ENCODE results near the gene PDGFRB. TPM values are rescaled to one million over a fixed set of nuclear protein-coding genes. Genes with fewer than 3 reads are reported as not detected.

PDGFRB gene
- total RNA-seq, 1 donor from 2014 or later = 2.3 TPM

- Mint-ChIP-seq H3K4me3 (ENCODE audit: low read depth) (no peak overlapping the region), H3K36me3 (ENCODE audit: insufficient read depth) (no peaks in the 10 kb centered on the region), H3K27ac (no peak overlapping the region), H3K9me3 (ENCODE audit: low read depth) (no peaks in the 10 kb centered on the region), H3K27me3 (peaks cover 67% of the 10 kb centered on the region), H3K4me1 (ENCODE audit: low read depth) (peaks cover under 1% of the 10 kb centered on the region)
- TF ChIP-seq CTCF (IDR thresholded peaks at IDR 0.05; ENCODE audit: unreplicated experiment) = peak; percentile 91
- peak; percentile 71 for DNase-seq (ENCODE audit: low spot score, unreplicated experiment)
These were observed 25.7 kb downstream of the PDGFRB start for GRCh38 chr5:150129813-150130492.

- H3K9me3 Mint-ChIP-seq (ENCODE audit: low read depth) = no peaks in the 10 kb centered on the region
- no peak for TF ChIP-seq CTCF (IDR thresholded peaks at IDR 0.05; ENCODE audit: unreplicated experiment)
- peaks cover 1% of the 10 kb centered on the region for H3K4me1 Mint-ChIP-seq (ENCODE audit: low read depth)
- H3K4me3 Mint-ChIP-seq (ENCODE audit: low read depth) = no peak overlapping the region
- no peak for DNase-seq (ENCODE audit: low spot score, unreplicated experiment)
- no peaks in the 10 kb centered on the region for H3K36me3 Mint-ChIP-seq (ENCODE audit: insufficient read depth)
- no peak overlapping the region for H3K27ac Mint-ChIP-seq
- H3K27me3 Mint-ChIP-seq = peaks cover 63% of the 10 kb centered on the region
These were observed 26.2 kb downstream of the PDGFRB start for GRCh38 chr5:150129454-150129812.

GRCh38 chr5:150126921-150127265, 28.8 kb downstream of the PDGFRB start:
- H3K9me3 Mint-ChIP-seq (ENCODE audit: low read depth) = no peaks in the 10 kb centered on the region
- H3K4me3 Mint-ChIP-seq (ENCODE audit: low read depth) = no peak overlapping the region
- peaks cover 3% of the 10 kb centered on the region for H3K4me1 Mint-ChIP-seq (ENCODE audit: low read depth)
- H3K36me3 Mint-ChIP-seq (ENCODE audit: insufficient read depth) = no peaks in the 10 kb centered on the region
- H3K27ac Mint-ChIP-seq = no peak overlapping the region
- H3K27me3 Mint-ChIP-seq = peaks cover 45% of the 10 kb centered on the region
- DNase-seq (ENCODE audit: low spot score, unreplicated experiment) = no peak
- TF ChIP-seq CTCF (IDR thresholded peaks at IDR 0.05; ENCODE audit: unreplicated experiment) = no peak

- DNase-seq (ENCODE audit: low spot score, unreplicated experiment) = no peak
- Mint-ChIP-seq H3K4me1 (ENCODE audit: low read depth) (peaks cover 3% of the 10 kb centered on the region), H3K4me3 (ENCODE audit: low read depth) (no peak overlapping the region), H3K27ac (no peak overlapping the region), H3K27me3 (peaks cover 48% of the 10 kb centered on the region), H3K36me3 (ENCODE audit: insufficient read depth) (no peaks in the 10 kb centered on the region), H3K9me3 (ENCODE audit: low read depth) (no peaks in the 10 kb centered on the region)
- no peak for TF ChIP-seq CTCF (IDR thresholded peaks at IDR 0.05; ENCODE audit: unreplicated experiment)
These were observed 29.3 kb downstream of the PDGFRB start for GRCh38 chr5:150126199-150126920.

- Mint-ChIP-seq H3K36me3 (ENCODE audit: insufficient read depth) (no peaks in the 10 kb centered on the region), H3K4me3 (ENCODE audit: low read depth) (no peak overlapping the region), H3K4me1 (ENCODE audit: low read depth) (peaks cover 3% of the 10 kb centered on the region), H3K9me3 (ENCODE audit: low read depth) (no peaks in the 10 kb centered on the region), H3K27ac (no peak overlapping the region), H3K27me3 (peaks cover 45% of the 10 kb centered on the region)
- DNase-seq (ENCODE audit: low spot score, unreplicated experiment) = no peak
- TF ChIP-seq CTCF (IDR thresholded peaks at IDR 0.05; ENCODE audit: unreplicated experiment) = no peak
These were observed 30.3 kb downstream of the PDGFRB start for GRCh38 chr5:150125334-150125733.

Data from progenitor cell of endocrine pancreas (in vitro differentiated cells).